Measurements from ENCODE around the gene BSN.

Gene BSN

GRCh38 chr3:49533786-49534519 lies 20.3 kb upstream of the BSN start:
- Histone ChIP-seq H4K20me1 (ENCODE audit: insufficient read depth, low read length) (peaks cover 19% of the 10 kb centered on the region; the same call in 1 of the 2 replicates), H3K36me3 (ENCODE audit: insufficient read depth, low read length) (peaks cover 38% of the 10 kb centered on the region), H2AFZ (ENCODE audit: low read depth, low read length) (no peak overlapping the region), H3K4me3 (ENCODE audit: low read depth in 1 of 2, low read length in 2 of 2) (no peak overlapping the region), H3K9ac (ENCODE audit: low read depth, low read length) (no peak overlapping the region), H3K79me2 (ENCODE audit: insufficient read depth, low read length) (no peaks in the 10 kb centered on the region), H3K27me3 (ENCODE audit: insufficient read depth, low read length, poor library complexity) (no peaks in the 10 kb centered on the region), H3K9me3 (ENCODE audit: insufficient read depth, low read length, severe bottlenecking) (no peaks in the 10 kb centered on the region), H3K4me2 (ENCODE audit: insufficient read depth, low read length) (no peak overlapping the region), H3K27ac (ENCODE audit: low read length) (no peak overlapping the region), H3K4me1 (ENCODE audit: insufficient read depth, low read length) (no peaks in the 10 kb centered on the region)
- TF ChIP-seq, protein P1, sequence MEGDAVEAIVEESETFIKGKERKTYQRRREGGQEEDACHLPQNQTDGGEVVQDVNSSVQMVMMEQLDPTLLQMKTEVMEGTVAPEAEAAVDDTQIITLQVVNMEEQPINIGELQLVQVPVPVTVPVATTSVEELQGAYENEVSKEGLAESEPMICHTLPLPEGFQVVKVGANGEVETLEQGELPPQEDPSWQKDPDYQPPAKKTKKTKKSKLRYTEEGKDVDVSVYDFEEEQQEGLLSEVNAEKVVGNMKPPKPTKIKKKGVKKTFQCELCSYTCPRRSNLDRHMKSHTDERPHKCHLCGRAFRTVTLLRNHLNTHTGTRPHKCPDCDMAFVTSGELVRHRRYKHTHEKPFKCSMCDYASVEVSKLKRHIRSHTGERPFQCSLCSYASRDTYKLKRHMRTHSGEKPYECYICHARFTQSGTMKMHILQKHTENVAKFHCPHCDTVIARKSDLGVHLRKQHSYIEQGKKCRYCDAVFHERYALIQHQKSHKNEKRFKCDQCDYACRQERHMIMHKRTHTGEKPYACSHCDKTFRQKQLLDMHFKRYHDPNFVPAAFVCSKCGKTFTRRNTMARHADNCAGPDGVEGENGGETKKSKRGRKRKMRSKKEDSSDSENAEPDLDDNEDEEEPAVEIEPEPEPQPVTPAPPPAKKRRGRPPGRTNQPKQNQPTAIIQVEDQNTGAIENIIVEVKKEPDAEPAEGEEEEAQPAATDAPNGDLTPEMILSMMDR (IDR thresholded peaks at IDR 0.05; ENCODE audit: borderline replicate concordance, extremely low read depth, low read length, poor library complexity, severe bottlenecking) = no peak
- TF ChIP-seq EZH2 (IDR thresholded peaks at IDR 0.05; ENCODE audit: borderline replicate concordance, low read depth, low read length, severe bottlenecking) = no peak
- ATAC-seq (ENCODE audit: insufficient read depth, low read depth) (no peak), DNase-seq (no peak)

- H3K9me3 ChIP-seq (ENCODE audit: insufficient read depth, low read length, severe bottlenecking) = no peaks in the 10 kb centered on the region
- H3K79me2 ChIP-seq (ENCODE audit: insufficient read depth, low read length) = no peaks in the 10 kb centered on the region
- H2AFZ ChIP-seq (ENCODE audit: low read depth, low read length) = no peak overlapping the region
- H3K4me3 ChIP-seq (ENCODE audit: low read depth in 1 of 2, low read length in 2 of 2) = no peak overlapping the region
- ATAC-seq (ENCODE audit: insufficient read depth, low read depth) (no peak), DNase-seq (no peak)
- H3K4me2 ChIP-seq (ENCODE audit: insufficient read depth, low read length) = no peak overlapping the region
- no peak overlapping the region for H3K9ac ChIP-seq (ENCODE audit: low read depth, low read length)
- H4K20me1 ChIP-seq (ENCODE audit: insufficient read depth, low read length) = peaks cover 19% of the 10 kb centered on the region; the same call in 1 of the 2 replicates
- no peaks in the 10 kb centered on the region for H3K27me3 ChIP-seq (ENCODE audit: insufficient read depth, low read length, poor library complexity)
- peaks cover 5% of the 10 kb centered on the region for H3K4me1 ChIP-seq (ENCODE audit: insufficient read depth, low read length)
- no peak for TF ChIP-seq EZH2 (IDR thresholded peaks at IDR 0.05; ENCODE audit: borderline replicate concordance, low read depth, low read length, severe bottlenecking)
- TF ChIP-seq, protein P1 (IDR thresholded peaks at IDR 0.05; ENCODE audit: borderline replicate concordance, extremely low read depth, low read length, poor library complexity, severe bottlenecking) = no peak
- H3K27ac ChIP-seq (ENCODE audit: low read length) = no peak overlapping the region
- peaks cover 34% of the 10 kb centered on the region for H3K36me3 ChIP-seq (ENCODE audit: insufficient read depth, low read length)
These were observed 19.5 kb upstream of the BSN start for GRCh38 chr3:49534581-49535441.

DNA sequence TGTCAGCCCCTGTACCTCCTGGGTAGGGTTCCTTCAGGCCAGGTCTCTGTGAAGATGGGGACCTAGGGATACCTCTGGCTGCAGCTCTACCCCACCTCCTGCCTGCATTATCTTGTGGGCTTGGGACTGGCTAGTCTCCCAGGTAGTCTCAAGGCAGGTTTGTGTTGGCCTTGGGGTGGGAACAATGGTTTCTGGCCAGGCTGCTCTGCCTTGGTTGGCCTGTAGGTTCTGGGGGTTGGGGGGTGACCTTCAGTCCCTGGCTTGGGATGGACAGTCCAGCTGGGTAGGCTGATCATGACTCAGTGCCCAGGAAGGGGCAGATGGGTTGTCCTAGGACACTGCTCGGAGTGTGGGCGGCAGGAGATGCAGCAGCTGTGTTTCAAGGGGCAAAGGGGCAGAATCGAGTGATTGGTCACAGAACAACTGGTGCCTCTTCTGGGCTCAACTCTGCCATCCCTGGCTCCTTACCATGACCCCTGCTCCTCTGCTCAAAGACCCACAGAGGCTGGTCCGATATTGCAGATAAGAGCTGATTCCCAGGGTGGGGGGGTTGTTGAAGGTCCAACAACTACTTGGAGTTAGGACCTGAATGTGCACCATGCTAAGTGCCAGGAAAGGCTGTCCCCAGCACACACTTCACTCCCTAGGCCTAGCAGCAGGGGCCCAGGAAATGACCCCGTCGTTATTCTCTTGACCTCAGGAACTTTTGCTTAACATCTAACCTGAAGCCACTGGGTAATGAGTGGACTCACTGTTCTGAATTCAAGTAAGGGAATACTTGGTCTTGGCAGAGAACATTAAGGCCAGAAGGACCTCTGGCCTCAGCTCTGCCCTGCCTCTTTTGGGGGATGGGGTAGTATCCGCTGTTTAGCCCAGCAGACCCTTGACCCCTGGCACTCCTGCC lies 18.1 kb upstream of the BSN start:
- no peak for ATAC-seq (ENCODE audit: insufficient read depth, low read depth)
- no peak overlapping the region for H3K9ac ChIP-seq (ENCODE audit: low read depth, low read length)
- H3K4me2 ChIP-seq (ENCODE audit: insufficient read depth, low read length) = no peak overlapping the region
- no peaks in the 10 kb centered on the region for H3K79me2 ChIP-seq (ENCODE audit: insufficient read depth, low read length)
- no peak overlapping the region for H3K27ac ChIP-seq (ENCODE audit: low read length)
- no peaks in the 10 kb centered on the region for H3K27me3 ChIP-seq (ENCODE audit: insufficient read depth, low read length, poor library complexity)
- H3K4me1 ChIP-seq (ENCODE audit: insufficient read depth, low read length) = peaks cover 14% of the 10 kb centered on the region
- H2AFZ ChIP-seq (ENCODE audit: low read depth, low read length) = no peak overlapping the region
- TF ChIP-seq, protein P1 (IDR thresholded peaks at IDR 0.05; ENCODE audit: borderline replicate concordance, extremely low read depth, low read length, poor library complexity, severe bottlenecking) = no peak
- no peak for TF ChIP-seq EZH2 (IDR thresholded peaks at IDR 0.05; ENCODE audit: borderline replicate concordance, low read depth, low read length, severe bottlenecking)
- H3K36me3 ChIP-seq (ENCODE audit: insufficient read depth, low read length) = peaks cover 20% of the 10 kb centered on the region
- peaks cover 13% of the 10 kb centered on the region; the same call in 1 of the 2 replicates for H4K20me1 ChIP-seq (ENCODE audit: insufficient read depth, low read length)
- no peak for DNase-seq
- no peaks in the 10 kb centered on the region for H3K9me3 ChIP-seq (ENCODE audit: insufficient read depth, low read length, severe bottlenecking)
- H3K4me3 ChIP-seq (ENCODE audit: low read depth in 1 of 2, low read length in 2 of 2) = no peak overlapping the region

Data from DND-41 (cell line).